ENCODE data around the gene TMEM126B. TPM values are rescaled to one million over a fixed set of nuclear protein-coding genes. Genes with fewer than 3 reads are reported as not detected.

The TMEM126B gene
- total RNA-seq, 1 donor from 2014 or later = 71.7 TPM

DNA sequence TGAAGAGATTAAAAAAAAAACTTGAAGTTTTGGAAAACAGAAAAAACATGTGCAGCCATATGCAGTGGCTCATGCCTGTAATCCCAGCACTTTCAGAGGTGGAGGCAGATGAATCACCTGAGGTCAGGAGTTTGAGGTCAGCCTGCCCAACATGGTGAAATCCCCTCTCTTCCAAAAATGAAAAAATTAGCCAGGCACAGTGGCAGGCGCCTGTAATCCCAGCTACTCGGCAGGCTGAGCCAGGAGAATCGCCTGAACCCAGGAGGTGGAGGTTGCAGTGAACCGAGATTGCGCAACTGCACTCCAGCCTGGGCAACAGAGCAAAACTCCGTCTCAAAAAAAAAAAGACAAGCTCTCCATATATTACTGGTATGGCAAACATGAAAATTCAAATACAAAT, 8.9 kb upstream of the TMEM126B start:
- H3K36me3 ChIP-seq (ENCODE audit: control insufficient read depth, insufficient read depth, low read length) = no peaks in the 10 kb centered on the region
- H3K27me3 ChIP-seq (ENCODE audit: control insufficient read depth, insufficient read depth, low read length) = no peaks in the 10 kb centered on the region
- TF ChIP-seq CTCF (IDR thresholded peaks at IDR 0.05; ENCODE audit: insufficient read depth, low read length, poor library complexity, severe bottlenecking) = no peak
- H3K4me3 ChIP-seq (ENCODE audit: low read depth, low read length) = no peak overlapping the region
- no peak for DNase-seq (ENCODE audit: low read depth)

DNA sequence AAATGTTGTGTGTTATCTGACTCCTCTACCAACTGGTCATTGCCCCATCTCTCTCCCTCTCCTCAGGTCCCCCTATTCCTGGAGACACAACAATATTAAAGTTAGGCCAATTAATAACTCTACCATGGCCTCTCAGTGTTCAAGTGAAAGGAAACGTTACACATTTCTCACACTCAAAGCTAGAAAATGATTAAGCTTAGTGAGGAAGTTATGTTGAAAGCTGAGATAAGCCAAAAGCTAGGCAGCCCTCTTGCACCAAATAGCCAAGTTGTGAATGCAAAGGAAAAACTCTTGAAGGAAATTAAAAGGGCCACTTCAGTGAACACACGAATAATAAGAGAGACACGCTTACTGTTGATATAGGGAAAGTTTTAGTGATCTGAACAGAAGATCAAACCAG, 8.1 kb upstream of the TMEM126B start:
- no peak for DNase-seq (ENCODE audit: low read depth)
- Histone ChIP-seq H3K27me3 (ENCODE audit: control insufficient read depth, insufficient read depth, low read length) (no peaks in the 10 kb centered on the region), H3K36me3 (ENCODE audit: control insufficient read depth, insufficient read depth, low read length) (no peaks in the 10 kb centered on the region), H3K4me3 (ENCODE audit: low read depth, low read length) (no peak overlapping the region)
- no peak for TF ChIP-seq CTCF (IDR thresholded peaks at IDR 0.05; ENCODE audit: insufficient read depth, low read length, poor library complexity, severe bottlenecking)

GRCh38 chr11:85626496-85626895, 1.9 kb upstream of the TMEM126B start:
- no peak overlapping the region for H3K4me3 ChIP-seq (ENCODE audit: low read depth, low read length)
- TF ChIP-seq CTCF (IDR thresholded peaks at IDR 0.05; ENCODE audit: insufficient read depth, low read length, poor library complexity, severe bottlenecking) = no peak

DNA sequence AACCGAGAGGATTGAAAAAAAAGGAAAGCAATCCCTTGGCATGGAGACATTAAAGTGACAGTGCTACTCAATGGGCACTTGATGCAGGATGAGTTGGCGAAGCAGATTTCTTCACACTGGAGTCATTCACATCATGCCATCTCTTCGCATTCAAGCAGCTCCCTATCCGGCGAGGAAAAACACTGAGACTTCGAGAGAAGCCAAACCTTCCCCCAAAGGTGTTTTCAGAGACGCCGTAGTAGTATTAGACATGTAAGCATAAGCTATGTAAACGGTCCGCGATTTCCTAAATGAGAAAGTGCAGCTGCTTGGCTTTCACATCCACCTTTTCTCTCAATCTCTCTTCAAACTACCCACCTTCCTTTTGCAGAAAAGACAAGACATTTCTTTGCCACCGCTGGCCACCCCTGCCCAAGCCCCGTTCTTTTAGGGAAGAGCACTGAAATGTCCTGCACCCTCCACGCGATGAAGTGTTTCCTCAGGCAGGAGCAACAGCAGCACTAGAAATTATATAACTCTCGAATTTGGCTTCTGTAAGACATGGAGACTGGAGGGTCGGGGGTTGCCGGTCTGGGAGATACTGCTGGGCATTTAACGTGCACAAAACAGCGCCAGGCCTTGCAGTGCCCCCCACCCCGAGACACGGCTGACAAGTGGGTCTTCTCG, 928 bp upstream of the TMEM126B start, which contains the start of gene DLG2:
DLG2 (minus strand) TSS at position 13 of the 666 bp plus-strand sequence.
- H3K27me3 ChIP-seq (ENCODE audit: control insufficient read depth, insufficient read depth, low read length) = no peaks in the 10 kb centered on the region
- no peak for DNase-seq (ENCODE audit: low read depth)
- peak within 1 kb of the TSS; percentile 60 for H3K4me3 ChIP-seq (ENCODE audit: low read depth, low read length)
- no peak for TF ChIP-seq CTCF (IDR thresholded peaks at IDR 0.05; ENCODE audit: insufficient read depth, low read length, poor library complexity, severe bottlenecking)
- H3K36me3 ChIP-seq (ENCODE audit: control insufficient read depth, insufficient read depth, low read length) = no peaks in the 10 kb centered on the region

More at GRCh38 chr11:85626496-85626895, 1.9 kb upstream of the TMEM126B start:
- no peak for DNase-seq (ENCODE audit: low read depth)
- Histone ChIP-seq H3K27me3 (ENCODE audit: control insufficient read depth, insufficient read depth, low read length) (no peaks in the 10 kb centered on the region), H3K36me3 (ENCODE audit: control insufficient read depth, insufficient read depth, low read length) (no peaks in the 10 kb centered on the region)

GRCh38 chr11:85628771-85629341, 463 bp downstream of the TMEM126B start:
- Histone ChIP-seq H3K36me3 (ENCODE audit: control insufficient read depth, insufficient read depth, low read length) (no peaks in the 10 kb centered on the region), H3K27me3 (ENCODE audit: control insufficient read depth, insufficient read depth, low read length) (no peaks in the 10 kb centered on the region), H3K4me3 (ENCODE audit: low read depth, low read length) (peak overlapping the region; percentile 92)
- no peak for DNase-seq (ENCODE audit: low read depth)
- no peak for TF ChIP-seq CTCF (IDR thresholded peaks at IDR 0.05; ENCODE audit: insufficient read depth, low read length, poor library complexity, severe bottlenecking)

All from kidney epithelial cell (primary cell).